Stomach (tissue), 4 donors: ENCODE measurements around the gene WNT3.

Experiments
- CTCF ChIP-seq, 7 experiments: fragments of 450-650 bp in 4 of 7; fragments of 200-600 bp in 3 of 7; sonication (generic) in 3 of 7; IDR thresholded peaks; one replicate each; pipeline ENCODE4 v1.5.1; 2016 to 2019; ENCODE audit warnings: antibody characterized with exemption in 7 of 7, control low read depth in 2 of 7, mild to moderate bottlenecking in 1 of 7
- EP300 ChIP-seq: sonication (generic); formaldehyde crosslinking; IDR thresholded peaks from one replicate; pipeline ENCODE4 v1.6.1; 2017; ENCODE audit warnings: antibody characterized with exemption
- POLR2A ChIP-seq, 4 donors: fragments of 450-650 bp; IDR thresholded peaks; one replicate each; pipeline ENCODE4 v1.6.1; 2016; ENCODE audit warnings: antibody characterized with exemption in 4 of 4, control low read depth in 2 of 4, mild to moderate bottlenecking in 1 of 4, moderate library complexity in 1 of 4
- POLR2AphosphoS5 ChIP-seq, 3 donors: sonication (generic); formaldehyde crosslinking; IDR thresholded peaks; one replicate each; pipeline ENCODE4 v1.6.1; 2016; ENCODE audit warnings: antibody characterized with exemption in 3 of 3

DNA sequence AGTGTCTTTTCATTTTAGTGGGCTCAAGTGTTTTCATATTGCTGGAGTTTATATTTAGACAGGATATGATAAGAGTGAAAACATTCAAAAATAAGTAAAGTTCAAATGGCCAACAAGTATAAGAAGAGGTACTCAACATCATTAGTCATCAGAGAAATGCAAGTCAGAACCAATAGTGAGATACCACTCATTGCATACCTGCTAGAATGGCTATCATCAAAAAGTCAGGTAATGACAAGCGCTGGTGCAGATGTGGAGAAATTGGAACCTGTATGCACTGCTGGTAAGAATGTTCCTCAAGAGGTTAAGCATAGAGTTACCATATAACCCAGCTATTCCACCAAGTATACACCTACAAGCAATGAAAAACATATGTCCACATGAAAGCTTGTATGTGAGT, 87.8 kb downstream of the WNT3 start:
- no peak for TF ChIP-seq POLR2A (IDR thresholded peaks at IDR 0.05)
- no peak for TF ChIP-seq POLR2AphosphoS5 (IDR thresholded peaks at IDR 0.05)
- no peak for TF ChIP-seq CTCF (IDR thresholded peaks at IDR 0.05)
- TF ChIP-seq EP300 = no peak
